ENCODE results near the gene ALDH2. TPM values are rescaled to one million over a fixed set of nuclear protein-coding genes. Genes with fewer than 3 reads are reported as not detected.

Gene ALDH2
- total and polyA plus RNA-seq, 12 donors, result 60.6 to 403 (median 318) TPM

DNA sequence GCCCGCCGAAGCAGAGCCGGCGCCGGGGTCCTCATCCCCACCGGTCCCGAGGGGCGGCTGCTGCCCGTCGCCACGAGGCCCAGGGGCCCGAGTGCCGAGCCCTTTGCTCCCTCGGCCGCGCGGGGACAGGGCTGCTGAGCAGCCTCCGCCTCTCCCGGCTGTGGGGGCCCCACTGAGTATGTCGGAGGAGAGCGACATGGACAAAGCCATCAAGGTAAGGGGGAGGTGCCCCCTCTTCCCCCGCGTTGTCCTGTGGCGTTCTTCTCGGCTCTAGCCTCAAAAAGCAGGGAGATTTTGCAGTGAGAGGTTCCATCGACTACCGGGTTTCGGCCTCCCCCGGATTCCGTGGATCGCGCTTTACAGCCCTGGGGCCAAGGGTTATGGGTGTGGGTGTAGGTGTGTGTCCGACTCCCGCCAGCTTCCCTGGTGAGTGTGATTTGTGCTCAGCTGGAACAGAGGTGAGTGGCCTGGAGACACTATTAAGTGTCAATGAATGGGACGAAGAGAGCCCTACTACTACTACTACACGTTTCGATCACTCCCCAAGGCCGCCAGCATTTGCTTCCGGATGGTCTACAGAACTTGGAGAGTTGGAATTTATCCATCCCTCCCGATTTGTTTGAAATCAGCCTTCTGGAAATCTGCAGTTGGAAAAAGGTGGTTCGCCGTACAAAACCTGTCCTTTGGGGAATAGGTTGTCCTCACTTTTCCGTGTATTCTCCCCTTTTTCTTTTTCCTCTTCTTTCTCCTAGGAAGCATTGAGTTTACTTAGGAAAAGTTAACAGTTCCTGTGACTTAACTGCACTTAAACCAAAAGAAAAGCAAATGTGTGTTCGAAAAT lies 76.0 kb downstream of the ALDH2 start:
- peak in 4 of 8 donors; percentile 5 to 32 (median 17) for ATAC-seq
- peaks cover 6 to 56% (median 44%) of the 10 kb centered on the region in 9 donors for H3K4me1 ChIP-seq
- WGBS, 2 donors, result 2 to 3% methylated on average over 44 of the region's 44 CpGs

GRCh38 chr12:111846016-111846415 lies 79.3 kb downstream of the ALDH2 start:
- intact Hi-C loops (cut with DNase I), result no loop called here

More for the DNA sequence above, 76.0 kb downstream of the ALDH2 start:
- Histone ChIP-seq H3K27me3 (no peaks in the 10 kb centered on the region), H3K9me3 (peaks cover 0 to 2% (median 0%) of the 10 kb centered on the region in 11 donors), H3K4me3 (peak overlapping the region; percentile 62 to 99 (median 88)), H3K36me3 (peaks cover 0 to 36% (median 9%) of the 10 kb centered on the region in 9 donors), H3K27ac (peak overlapping the region; percentile 85 to 99 (median 96))
- TF ChIP-seq, protein P1, sequence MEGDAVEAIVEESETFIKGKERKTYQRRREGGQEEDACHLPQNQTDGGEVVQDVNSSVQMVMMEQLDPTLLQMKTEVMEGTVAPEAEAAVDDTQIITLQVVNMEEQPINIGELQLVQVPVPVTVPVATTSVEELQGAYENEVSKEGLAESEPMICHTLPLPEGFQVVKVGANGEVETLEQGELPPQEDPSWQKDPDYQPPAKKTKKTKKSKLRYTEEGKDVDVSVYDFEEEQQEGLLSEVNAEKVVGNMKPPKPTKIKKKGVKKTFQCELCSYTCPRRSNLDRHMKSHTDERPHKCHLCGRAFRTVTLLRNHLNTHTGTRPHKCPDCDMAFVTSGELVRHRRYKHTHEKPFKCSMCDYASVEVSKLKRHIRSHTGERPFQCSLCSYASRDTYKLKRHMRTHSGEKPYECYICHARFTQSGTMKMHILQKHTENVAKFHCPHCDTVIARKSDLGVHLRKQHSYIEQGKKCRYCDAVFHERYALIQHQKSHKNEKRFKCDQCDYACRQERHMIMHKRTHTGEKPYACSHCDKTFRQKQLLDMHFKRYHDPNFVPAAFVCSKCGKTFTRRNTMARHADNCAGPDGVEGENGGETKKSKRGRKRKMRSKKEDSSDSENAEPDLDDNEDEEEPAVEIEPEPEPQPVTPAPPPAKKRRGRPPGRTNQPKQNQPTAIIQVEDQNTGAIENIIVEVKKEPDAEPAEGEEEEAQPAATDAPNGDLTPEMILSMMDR (IDR thresholded peaks at IDR 0.05), result no peak
- intact Hi-C loops (cut with DNase I), result loop anchor here in 2 of 10 donors (5.0 kb wide), 1 partner anchor 170 kb away; the partner anchor contains the start of genes ERP29 (in 2 of the 2) and TMEM116 (in 2 of the 2)
- no peak for DNase-seq

GRCh38 chr12:111850526-111850925 lies 83.8 kb downstream of the ALDH2 start:
- ATAC-seq (no peak), DNase-seq (no peak)
- H3K4me3 ChIP-seq, result no peak overlapping the region
- no peaks in the 10 kb centered on the region for H3K27me3 ChIP-seq
- peaks cover 0 to 12% (median 0%) of the 10 kb centered on the region in 9 donors for H3K4me1 ChIP-seq
- TF ChIP-seq, protein P1 (IDR thresholded peaks at IDR 0.05), result no peak
- peaks cover 0 to 18% (median 0%) of the 10 kb centered on the region in 11 donors for H3K9me3 ChIP-seq
- 94 to 95% methylated on average over 2 of the region's 2 CpGs for WGBS, 2 donors
- intact Hi-C loops (cut with DNase I), result no loop called here
- H3K27ac ChIP-seq, result no peak overlapping the region
- H3K36me3 ChIP-seq, result peaks cover 0 to 39% (median 4%) of the 10 kb centered on the region in 9 donors

More at GRCh38 chr12:111846016-111846415, 79.3 kb downstream of the ALDH2 start:
- H3K27ac ChIP-seq, result no peak overlapping the region
- WGBS, 2 donors, result 66 to 71% methylated on average over 2 of the region's 2 CpGs
- no peak for ATAC-seq
- H3K4me1 ChIP-seq, result peaks cover 6 to 42% (median 30%) of the 10 kb centered on the region in 9 donors
- TF ChIP-seq, protein P1 (IDR thresholded peaks at IDR 0.05), result no peak
- peaks cover 0 to 30% (median 4%) of the 10 kb centered on the region in 9 donors for H3K36me3 ChIP-seq
- no peak for DNase-seq
- no peak overlapping the region for H3K4me3 ChIP-seq
- H3K9me3 ChIP-seq, result peaks cover 0 to 18% (median 0%) of the 10 kb centered on the region in 11 donors
- H3K27me3 ChIP-seq, result no peaks in the 10 kb centered on the region

DNA sequence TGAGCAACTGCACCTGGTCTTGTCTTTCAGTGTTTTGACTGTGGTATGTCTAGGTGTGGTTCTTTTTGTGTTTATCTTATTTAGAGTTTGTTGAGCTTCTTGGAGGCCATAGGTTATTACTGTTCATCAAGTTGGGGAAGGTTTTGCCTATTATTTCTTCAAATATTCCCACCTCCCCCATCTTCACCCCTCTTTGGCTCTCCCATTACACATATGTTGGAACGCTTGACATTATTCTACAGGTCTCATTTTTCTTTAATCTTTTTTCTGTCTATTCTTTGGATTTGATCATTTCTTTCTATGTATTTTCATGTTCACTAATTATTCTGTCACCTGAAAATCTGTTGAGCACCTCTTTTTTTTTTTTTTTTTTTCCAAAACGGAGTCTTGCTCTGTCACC lies 91.5 kb downstream of the ALDH2 start:
- WGBS, 2 donors, result 96 to 100% methylated on average over 2 of the region's 2 CpGs
- Histone ChIP-seq H3K36me3 (peaks cover 0 to 11% (median 5%) of the 10 kb centered on the region in 9 donors), H3K9me3 (peaks cover 0 to 7% (median 0%) of the 10 kb centered on the region in 11 donors), H3K27ac (no peak overlapping the region), H3K4me3 (no peak overlapping the region), H3K4me1 (no peaks in the 10 kb centered on the region), H3K27me3 (no peaks in the 10 kb centered on the region)
- ATAC-seq, result no peak
- no peak for DNase-seq
- intact Hi-C loops (cut with DNase I), result no loop called here
- TF ChIP-seq, protein P1 (IDR thresholded peaks at IDR 0.05), result no peak

All from heart right ventricle (tissue), 16 donors.